HG03045 (cell line): ENCODE results near the gene TMEM81.

ENCODE experiments used
- ATAC-seq: cut with Tn5 transposase; IDR thresholded peaks from one replicate; pipeline ENCODE4 v1.9.1; 2021; ENCODE audit warnings: mild to moderate bottlenecking, moderate library complexity; ENCODE audit not compliant: unreplicated experiment

The TMEM81 gene

DNA sequence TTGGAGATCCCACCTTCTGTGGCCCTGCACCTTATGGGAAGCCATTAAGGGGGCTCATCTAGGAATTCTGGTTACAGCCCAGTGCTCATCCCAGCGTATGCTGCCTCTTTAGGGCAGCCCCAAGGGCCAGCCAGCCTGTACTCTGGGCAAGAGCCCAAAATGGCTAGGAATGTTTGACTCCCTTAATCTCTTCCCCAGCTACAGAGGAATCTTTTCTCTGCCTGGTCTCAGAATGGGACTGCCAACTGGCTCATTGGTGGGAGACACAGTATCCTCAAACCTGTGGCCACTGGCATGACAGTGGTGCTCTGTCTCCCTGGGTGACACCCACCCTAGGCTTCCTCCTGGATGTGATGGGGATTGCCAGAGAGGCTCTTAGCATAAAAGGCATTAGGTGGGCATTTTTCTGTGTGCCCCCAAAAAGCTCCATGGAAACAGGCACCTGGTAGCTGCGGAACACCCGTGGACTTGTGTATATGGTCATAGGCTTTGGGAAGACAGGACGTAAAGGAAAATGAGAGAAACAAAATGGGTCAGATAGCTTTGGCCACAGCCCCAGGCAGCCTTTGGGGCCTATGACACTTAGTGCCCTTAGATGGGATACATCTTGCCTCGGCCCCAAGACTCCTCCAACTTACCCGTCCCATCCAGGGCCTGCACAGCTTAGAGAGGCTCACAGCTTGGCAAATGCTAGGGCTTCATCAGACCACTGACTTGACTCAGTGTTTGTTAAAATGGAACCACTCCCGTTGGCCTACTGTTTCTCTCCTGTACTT, 6.9 kb downstream of the TMEM81 start:
- no peak for ATAC-seq

DNA sequence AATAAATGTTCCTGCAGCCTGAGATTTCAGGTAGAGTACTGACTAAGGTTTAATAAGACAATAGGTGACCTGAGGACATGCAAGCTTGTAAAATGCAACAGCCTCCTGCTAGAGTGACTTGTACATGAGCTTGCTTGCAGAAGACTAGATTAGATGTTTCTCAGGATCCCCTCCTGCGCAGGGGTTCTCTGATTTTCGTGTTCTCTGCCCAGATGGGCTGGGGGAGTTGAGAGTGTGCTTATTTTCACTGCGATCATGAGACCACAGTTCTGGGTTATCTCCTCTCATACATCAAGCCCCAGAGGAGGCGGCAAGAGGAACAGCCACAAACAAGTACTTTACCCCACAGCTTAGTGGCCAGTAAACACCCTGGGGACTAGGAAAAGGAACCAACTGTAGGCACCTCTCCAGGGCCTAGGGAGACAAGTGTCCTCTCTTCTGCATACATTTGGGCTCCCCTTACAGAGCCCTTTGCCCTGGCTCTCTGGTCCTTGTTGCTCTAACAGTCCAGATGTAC, 8.0 kb downstream of the TMEM81 start:
- no peak for ATAC-seq

DNA sequence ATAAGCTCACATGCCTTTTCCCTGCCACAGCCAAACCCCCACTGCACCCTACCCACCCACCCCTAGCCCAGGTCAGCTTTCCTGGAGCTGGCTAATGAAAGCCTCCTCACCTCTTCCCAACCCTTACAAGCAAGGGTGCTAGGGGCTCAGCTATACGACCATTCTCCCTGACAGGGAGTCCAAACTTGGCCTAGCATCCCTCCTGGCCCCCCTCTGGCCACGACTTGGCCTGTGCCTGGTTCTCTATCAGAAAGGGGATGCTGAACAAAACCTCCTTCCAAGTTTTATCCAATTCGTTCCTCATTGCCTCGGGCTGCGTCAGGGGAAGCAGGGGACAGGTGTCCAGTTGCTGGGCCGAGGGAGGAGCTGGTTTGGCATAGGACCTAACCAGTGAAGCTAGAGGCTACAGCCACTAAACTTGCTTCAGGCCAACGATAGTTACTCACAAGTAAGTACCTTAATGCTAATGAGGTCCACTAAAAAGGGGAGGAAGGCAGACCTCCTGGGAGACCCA, 8.6 kb downstream of the TMEM81 start:
- no peak for ATAC-seq

DNA sequence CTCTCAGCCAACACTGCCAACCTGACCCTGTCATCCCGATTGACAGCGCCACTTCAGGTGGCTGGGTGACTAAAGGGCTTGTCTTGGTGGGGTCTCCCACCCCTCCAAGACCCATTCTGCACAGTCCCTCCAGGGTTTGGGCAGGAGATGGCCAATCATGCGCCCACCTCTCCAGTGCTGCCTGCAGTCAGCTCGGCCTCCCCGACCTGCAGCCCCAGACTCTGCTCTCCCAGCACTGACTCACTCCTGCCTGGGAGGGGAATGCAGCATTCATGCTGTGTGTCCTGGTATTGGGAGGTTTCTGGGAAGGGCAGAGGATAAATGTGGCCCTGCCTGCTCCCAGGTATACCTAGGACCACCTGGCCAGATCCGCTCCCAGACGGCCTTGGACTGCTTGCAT, 9.7 kb downstream of the TMEM81 start:
- no peak for ATAC-seq

DNA sequence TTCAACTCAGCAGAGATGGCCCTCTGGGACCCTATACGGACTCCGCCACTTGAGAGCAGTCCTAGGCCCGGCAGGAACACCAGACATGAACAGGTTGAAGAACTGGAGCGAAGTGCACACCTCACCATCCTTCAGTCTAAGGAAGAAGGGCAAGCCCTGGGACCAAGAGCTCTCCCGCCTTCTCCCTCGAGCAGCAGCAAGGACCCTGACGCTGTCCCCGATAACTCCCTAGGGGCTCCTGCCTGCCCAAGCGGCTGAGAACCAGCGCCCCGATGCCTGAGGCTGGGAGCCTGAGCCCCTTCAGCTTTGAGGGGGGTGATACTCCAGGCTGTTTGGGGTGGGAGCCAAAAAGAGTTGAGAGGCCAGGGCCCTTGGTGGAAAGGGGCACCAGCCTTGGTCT, 10.2 kb downstream of the TMEM81 start:
- no peak for ATAC-seq

DNA sequence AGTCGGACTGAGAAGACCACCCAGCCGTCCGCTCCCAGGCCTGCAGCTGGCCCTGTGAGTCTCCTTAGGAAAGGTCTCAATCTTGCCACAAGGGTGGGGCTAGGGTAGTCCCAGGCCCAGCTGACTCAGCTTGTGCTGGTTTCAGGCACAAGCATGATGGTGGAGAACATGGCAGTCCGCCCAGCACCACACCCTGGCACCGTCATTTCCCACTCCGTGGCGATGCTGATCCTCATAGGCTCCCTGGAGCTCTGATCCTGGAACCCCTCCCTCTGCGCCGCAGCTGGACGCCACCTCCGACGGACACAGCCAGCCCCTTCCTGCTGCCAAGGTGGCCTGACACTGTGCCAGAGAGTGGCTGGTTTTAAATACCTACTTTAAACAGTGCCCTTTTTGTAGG, 10.7 kb downstream of the TMEM81 start:
- no peak for ATAC-seq

DNA sequence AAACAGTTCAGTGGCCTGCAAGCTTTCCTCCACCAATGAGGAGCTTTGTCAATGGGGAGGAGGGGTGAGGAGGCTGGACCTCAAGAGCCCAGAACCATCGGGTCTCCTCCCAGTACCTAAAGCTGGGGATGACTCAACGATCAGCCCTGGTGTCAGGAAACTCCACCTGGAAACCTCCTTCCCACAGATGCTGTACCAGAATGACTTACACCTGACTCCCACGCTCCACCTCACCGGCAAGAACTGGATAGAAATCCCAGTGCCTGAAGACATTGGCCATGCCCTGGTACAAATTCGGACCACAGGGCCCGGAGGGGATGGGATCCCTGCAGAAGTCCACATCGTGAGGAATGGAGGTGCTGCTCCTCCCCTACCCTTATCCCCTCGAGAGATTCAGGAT, 11.4 kb downstream of the TMEM81 start:
- ATAC-seq = no peak

DNA sequence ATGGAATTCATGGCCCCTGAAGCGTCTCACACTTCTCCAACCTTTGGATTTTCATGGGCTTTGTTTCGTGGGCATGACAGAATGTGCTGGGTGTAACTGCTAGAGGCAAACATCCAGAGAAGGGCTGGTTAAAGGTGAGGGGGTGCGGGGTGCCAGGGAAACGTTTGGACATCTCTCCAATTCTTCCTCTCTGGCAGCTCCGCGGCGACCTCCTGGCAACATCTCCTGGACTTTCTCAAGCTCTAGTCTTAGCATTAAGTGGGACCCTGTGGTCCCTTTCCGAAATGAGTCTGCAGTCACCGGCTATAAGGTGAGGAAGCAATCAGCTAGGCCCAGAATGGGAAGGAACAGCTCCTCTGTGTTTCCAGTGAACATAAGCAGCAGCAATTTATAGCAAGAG, 12.0 kb downstream of the TMEM81 start:
- no peak for ATAC-seq

DNA sequence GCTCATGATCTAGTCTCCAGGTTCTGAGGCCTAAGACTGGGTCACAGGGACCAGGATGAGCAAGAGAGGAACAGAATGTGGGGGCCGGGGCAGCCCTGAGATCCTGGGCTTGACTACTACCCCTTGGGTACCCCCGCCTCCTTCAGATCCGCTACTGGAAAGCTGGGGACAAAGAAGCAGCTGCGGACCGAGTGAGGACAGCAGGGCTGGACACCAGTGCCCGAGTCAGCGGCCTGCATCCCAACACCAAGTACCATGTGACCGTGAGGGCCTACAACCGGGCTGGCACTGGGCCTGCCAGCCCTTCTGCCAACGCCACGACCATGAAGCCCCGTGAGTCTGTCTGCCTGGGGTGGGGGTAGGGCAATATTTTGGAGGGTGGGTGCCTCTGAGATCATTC, 12.5 kb downstream of the TMEM81 start:
- ATAC-seq = no peak

DNA sequence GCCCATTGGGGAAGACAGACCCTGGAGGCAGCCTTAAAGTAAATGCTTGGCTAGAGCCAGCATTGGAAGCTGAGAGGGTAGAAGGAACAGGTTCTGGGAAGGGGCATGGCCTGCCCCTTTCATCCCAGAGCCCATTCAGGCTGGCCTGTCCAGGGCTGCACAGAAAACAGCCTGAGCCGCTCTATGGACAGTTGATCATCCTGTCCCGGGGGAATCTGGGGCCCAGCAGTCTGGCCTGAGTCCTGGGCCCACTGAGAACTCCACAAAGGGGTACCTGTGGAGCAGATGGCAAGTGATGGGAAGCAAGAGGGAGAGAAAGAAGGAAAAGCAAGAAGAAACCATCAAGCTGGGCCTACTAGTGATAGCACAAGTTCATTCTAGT, 13.2 kb downstream of the TMEM81 start:
- ATAC-seq = no peak

DNA sequence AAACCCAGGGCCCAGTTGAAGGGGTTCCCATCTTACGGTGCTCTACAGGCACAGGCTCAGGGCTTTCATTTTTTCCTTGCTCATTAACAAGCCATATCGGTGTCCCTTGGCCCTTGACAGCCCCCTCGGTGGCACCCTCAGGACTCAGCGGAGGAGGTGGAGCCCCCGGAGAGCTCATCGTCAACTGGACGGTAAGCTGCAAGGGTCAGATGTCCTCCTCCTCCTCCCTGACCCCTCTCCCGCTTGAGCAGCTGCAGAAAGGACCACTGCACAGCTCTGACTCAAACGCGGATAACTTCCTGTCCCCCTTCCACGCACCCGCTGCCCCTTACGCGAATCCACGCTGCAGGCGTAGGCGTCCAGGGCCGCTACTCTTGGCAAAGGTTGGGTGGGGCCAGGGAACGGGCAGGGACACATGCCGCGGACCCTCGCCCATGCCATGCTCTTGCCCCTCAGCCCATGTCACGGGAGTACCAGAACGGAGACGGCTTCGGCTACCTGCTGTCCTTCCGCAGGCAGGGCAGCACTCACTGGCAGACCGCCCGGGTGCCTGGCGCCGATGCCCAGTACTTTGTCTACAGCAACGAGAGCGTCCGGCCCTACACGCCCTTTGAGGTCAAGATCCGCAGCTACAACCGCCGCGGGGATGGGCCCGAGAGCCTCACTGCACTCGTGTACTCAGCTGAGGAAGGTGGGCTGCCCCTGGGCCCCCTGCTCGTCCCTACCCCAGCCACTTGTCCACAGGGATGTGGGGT, 14.7 kb downstream of the TMEM81 start:
- no peak for ATAC-seq

DNA sequence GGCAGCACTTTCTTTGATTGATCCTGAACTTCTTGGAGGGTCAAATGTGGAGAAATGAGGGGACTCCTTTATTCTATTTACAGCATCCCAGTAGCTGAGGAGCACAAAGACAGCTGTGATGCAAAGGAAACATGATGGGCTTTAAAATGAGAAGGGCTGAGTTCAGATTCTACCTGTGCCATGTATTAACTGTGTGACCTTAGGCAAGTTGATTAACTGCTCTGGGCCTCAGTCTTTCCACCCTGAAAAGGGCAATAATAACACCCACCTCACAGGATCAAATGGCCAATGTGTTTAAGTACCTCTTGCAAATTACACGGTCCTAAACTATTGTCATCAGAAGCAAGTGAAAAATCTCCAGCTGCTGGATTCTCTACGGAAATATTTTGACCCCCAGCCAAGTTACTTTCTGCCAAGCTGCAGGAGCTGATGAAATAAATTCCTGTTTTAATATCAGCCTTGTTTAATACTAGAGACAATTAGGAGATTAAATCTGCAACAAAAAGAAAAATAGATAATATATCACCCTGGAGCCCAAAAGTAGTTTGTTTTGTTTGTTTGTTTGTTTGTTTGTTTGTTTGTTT, 15.7 kb downstream of the TMEM81 start:
- ATAC-seq = no peak

DNA sequence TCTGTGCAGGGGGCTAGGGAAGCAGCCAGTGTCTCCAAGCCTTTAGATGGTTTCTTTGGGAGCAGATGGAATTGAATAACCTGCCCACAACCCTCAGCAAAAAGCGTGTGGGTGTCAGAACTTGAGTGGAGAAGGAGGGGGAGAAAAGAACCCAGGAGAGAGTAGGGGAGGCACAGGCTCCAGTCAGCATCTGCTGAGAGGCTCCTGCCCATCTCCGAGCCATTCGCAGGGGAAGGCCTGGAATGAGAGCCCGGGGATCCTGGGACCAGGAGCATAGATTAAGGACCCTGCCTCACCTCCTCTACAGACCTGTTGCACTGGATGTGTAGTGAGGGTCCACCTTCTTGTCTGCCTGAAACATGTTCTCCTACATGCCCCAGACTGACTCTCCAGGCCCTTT, 16.3 kb downstream of the TMEM81 start:
- no peak for ATAC-seq

DNA sequence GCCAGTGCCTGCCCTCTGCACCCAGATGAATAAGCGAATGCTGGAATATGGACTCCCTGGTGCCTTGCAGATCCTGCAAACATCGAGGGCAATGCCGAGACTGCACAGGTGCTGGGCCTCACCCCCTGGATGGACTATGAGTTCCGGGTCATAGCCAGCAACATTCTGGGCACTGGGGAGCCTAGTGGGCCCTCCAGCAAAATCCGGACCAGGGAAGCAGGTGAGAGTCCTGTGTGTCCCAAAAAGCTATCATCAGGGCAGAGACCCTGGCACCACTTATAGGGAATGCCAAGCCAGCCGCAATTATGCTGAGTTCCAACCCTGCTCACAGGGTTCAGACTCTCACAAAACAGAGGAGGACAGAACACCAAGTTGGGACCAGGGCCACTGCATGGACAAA, 17.2 kb downstream of the TMEM81 start:
- ATAC-seq = no peak

DNA sequence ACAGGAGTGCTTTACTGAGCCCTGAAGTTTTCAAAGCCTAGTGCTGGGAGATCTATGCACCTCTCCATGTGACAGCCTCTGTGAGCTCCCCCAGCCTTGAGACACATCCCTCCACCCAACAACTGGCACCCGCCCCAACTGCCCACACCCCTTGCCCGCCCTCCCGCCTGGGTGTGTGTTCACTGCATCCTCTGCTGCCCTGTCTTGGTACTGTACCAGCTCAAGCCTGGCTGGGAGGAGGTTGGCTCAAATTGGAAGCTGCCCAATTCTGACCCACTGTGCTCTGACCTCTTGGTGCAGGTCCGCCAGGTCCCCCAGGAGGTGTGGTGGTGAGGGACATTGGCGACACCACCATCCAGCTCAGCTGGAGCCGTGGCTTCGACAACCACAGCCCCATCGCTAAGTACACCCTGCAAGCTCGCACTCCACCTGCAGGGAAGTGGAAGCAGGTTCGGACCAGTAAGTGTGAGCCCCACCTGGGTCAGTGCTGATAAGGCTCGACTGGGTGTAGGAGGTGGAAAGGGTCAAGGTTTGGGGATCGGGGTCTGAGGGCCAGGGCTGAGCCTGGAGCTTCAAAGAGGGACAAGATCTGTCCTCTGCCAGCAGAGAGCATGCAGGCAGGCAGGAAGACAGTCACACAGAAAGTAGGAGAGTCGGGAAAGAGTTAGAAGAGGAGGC, 18.0 kb downstream of the TMEM81 start:
- no peak for ATAC-seq

DNA sequence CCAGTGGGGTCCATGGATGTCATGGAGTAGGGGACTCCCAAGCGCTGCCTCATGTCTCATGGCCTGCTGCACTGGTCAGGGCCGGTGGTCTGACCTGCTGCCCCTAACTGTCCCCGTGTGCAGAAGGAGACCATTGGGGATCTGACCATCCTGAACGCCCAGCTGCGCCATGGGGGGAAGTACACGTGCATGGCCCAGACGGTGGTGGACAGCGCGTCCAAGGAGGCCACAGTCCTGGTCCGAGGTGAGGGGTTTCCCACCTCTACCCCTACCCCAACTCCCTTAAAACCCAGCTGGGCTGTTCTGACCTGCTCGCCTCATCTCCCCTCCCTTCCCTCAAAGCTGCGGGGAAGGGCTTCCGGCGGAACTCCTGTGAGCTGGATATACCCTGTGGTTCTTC, 18.6 kb downstream of the TMEM81 start:
- no peak for ATAC-seq

DNA sequence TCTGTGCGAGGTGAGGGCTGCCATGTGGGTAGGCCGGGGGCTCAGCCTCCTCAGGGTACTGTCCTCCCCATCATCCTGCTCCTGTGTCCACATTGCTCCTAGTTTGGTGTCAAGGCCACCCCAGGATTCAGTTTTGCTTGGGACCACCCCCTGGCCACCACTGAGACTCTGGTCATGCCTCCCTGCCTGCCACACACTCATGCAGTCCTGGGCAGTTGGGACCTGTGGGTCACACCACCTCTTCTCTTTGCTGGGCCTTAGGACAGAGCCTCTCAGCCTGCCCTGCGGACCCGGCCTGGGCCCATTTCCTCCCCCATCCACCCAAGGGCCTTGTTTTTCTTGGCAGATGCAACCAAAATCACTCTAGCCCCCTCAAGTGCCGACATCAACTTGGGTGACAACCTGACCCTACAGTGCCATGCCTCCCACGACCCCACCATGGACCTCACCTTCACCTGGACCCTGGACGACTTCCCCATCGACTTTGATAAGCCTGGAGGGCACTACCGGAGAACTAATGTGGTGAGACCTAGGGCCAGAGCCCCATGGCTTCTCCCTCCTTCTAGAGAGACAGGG, 19.4 kb downstream of the TMEM81 start:
- no peak for ATAC-seq

DNA sequence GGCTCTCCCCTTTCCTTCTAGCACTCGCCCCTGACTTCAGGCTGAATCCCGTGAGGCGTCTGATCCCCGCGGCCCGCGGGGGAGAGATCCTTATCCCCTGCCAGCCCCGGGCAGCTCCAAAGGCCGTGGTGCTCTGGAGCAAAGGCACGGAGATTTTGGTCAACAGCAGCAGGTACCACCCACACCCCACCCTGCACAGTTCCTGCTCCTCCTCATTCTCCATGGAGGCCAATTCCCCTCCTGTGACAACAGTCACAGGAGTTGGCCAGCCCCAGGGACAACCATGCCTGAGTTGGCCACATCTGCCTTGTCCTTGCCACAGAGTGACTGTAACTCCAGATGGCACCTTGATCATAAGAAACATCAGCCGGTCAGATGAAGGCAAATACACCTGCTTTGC, 20.0 kb downstream of the TMEM81 start:
- ATAC-seq = no peak

DNA sequence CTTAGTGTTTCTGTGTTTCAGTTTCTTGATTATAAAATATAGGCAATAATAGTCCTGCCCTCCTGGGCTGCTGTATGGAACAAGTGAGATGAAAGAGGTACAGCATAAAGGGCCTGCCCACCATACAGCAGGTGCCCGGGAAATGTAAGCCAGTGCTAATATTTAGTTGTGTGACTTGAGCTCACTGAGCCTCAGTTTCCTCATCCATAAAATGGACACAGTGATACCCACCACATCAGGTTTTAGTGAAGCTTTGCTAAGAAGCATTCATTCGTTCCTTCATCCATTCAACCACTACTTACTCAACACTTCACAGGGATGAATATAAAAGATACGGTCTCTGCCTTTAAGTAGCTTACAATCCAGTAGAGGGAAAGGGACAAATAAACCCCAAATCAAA, 21.4 kb downstream of the TMEM81 start:
- ATAC-seq = no peak

DNA sequence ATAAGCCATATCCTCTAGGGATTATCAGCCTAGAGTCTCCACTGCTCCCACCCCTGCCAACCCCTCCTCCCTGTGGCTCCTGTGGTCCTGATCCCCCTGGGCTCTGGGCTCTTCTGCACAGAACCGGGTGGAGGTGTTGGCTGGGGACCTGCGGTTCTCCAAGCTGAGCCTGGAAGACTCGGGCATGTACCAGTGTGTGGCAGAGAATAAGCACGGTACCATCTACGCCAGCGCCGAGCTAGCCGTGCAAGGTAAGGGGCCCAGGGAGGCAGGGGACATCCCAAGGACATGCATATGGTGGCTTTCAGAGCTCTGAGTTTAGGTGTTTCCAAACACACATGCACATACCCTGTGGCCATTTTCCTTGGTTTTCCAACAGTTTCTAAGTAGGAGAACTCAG, 21.9 kb downstream of the TMEM81 start:
- ATAC-seq = no peak

DNA sequence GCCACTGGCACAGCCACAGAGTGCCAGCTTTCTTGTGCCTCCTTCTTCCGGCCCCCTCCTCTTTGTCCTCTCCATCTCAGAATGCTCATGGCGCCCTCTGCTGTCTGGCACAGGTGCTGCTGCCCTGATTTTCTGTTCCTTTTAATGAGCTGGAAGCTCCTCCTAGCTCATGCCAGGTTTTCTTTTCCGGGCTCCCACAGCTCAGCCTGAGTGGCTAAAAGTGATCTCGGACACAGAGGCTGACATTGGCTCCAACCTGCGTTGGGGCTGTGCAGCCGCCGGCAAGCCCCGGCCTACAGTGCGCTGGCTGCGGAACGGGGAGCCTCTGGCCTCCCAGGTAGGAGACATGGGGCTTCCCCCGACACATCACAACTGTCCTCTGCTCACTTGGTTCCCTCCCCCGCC, 22.6 kb downstream of the TMEM81 start:
- ATAC-seq = no peak
